GM18870 (cell line): ENCODE results near the gene TMEM255B.

Source experiments
- ATAC-seq: cut with Tn5 transposase; IDR thresholded peaks from one replicate; pipeline ENCODE4 v1.9.1; 2021; ENCODE audit warnings: moderate library complexity; ENCODE audit not compliant: unreplicated experiment

TMEM255B gene

DNA sequence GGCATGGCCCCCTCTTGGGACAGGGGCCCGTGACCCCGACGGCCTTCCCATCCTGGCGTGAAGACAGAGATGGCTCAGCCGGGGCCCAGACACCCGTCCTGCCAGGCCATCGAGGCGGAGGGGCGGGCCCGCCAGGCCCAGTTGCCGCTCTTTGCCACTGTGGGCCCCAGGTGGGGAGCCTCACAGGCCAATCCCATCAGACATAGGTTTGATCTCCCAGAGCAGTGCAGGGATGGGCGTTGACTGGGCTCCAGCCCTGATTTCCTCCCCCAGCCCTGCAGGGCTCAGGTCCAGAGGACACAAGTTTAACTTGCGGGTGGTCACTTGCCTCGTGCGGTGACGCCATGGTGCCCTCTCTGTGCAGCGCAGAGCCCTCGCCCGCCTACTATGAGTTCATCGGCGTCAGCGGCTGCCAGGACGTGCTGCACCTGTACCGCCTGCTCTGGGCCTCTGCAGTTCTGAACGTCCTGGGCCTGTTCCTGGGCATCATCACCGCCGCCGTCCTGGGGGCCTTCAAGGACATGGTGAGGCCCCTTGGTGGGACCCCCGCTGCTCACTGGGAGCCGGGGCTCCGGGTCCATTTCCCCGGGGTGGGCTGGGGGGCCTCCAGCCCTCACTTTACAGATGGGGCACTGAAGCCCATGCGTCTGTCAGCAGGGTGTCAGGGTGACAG is 42.4 kb downstream of the TMEM255B start:
- ATAC-seq = no peak

DNA sequence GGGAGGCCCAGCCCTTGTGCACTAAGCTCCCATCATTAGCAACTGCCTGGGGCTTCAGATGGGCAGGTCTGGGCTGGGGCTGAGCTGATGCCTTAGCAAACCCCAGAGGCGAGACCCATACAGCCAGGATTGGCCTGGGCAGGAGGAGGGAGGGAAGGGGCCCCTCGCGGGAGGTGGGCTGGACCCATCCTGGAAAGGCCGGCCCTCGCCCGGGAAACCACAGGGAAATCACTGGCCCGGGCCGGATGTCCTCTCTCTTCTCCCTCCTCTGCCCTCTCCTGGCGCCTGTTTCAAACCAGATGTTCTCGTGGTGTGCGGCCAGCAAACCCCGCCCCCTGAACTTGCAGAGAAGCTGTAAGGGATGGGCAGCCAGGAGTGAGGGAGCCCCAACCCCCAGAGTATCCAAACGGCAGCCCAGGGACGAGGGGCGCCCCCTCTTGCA is 43.1 kb downstream of the TMEM255B start:
- no peak for ATAC-seq

DNA sequence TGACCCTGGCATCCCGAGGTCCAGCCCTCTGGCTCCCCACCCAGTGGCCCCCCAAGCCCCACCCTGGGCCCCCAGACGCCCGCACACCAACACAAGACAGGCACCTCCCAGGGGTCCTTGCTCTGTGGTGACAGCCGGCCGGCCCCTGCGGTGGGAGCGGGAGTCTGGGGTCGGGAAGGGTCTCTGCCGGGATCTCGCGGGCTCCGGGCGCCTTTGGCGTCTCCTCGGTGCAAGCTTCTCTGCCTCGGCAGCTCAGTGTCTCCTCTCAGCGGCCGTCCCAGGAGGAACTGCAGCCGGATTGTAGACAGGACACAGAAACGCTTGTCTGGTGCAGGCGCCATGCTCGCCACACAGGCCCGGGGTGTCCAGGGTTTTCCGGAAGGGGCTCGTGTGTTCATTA is 43.7 kb downstream of the TMEM255B start:
- ATAC-seq = no peak

GRCh38 chr13:113803409-113804016 is 44.5 kb downstream of the TMEM255B start:
- no peak for ATAC-seq

DNA sequence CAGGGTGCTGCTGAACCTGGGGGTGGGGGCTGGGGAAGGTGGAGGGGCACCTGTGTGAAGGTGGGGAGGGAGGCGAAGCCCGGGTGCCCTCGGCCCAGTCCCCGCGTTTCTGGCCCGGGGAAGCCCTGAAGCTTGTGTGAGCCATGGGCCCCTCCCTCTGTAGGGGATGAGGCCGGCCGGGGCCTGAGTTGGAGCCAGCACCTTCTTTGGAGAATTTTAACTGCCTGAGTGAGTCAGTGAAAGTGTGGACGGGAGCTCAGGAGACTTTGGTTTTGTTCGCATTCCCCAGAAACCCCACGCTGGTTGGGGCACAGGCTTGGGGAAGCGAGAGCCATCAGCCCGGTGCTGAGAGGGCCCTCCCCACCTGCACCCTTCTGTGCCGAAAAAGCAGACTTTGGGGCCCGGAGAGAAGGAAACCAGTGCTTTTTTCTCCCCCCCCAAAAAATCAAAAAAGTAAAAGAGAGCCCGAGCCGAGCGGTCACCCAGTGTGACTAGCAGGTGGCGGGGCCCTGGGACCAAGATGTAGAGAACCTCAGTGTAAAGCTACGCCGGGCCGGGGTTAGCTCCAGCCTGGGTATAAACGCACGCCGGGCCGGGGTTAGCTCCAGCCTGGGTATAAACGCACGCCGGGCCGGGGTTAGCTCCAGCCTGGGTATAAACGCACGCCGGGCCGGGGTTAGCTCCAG is 45.1 kb downstream of the TMEM255B start:
- no peak for ATAC-seq

- no peak for ATAC-seq
Measured at GRCh38 chr13:113804703-113805430, 45.8 kb downstream of the TMEM255B start.

DNA sequence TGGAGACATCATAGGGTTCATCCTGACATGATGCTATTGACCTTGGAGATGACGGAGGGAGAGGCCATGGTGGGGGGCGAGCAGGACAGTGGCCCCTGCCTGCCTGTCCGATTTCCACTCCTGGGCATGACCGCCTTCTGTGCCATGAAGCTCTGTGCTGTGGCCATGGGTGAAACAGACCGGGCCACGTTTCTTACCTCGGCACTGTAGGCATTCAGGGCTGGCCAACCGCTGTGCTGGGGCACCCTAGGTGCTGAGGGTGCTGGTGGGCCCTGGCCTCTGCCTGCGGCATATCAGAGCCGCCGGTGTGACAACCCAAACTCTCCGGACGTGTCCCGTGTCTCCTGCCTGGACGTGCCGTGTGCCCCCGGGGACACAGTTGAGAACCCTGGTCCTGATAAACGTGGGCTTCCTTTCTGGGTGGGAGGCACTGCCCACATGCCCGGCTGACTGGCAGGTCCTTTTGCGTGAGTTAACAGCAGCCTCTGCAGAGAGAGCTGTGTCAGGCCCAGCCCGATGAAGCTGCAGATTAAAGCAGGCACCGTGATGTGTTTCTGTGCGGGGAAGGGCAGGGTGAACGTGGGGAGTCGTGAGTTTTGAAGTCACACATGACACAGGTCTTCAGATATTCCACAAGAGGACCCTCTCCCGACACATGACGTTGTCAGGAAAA is 46.5 kb downstream of the TMEM255B start:
- no peak for ATAC-seq

GRCh38 chr13:113806104-113806471 is 47.1 kb downstream of the TMEM255B start:
- no peak for ATAC-seq

GRCh38 chr13:113806526-113806925 is 47.5 kb downstream of the TMEM255B start:
- ATAC-seq = no peak

GRCh38 chr13:113808058-113808834 is 49.2 kb downstream of the TMEM255B start:
- ATAC-seq = no peak

- ATAC-seq = no peak
Measured at GRCh38 chr13:113809934-113810333, 50.9 kb downstream of the TMEM255B start.

DNA sequence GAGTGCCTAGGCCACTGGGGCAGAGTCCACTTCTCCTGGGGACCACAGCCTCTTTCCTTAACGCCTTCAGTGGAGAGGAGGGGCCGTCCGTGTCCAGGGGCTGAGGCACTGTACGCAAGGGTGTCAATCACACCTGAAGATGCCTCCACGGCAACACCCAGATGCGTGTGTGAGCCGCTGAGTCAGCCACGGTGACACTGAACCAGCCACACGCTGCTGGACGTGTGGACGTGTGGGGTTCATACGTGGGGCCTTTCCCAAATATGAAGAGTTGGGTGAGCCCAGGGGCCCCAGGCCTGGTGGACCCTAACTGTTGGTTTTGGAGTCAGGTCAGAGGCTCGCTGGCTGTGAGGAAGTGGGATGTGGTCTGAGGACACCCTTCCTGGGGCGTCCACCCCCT is 51.6 kb downstream of the TMEM255B start:
- ATAC-seq = no peak

DNA sequence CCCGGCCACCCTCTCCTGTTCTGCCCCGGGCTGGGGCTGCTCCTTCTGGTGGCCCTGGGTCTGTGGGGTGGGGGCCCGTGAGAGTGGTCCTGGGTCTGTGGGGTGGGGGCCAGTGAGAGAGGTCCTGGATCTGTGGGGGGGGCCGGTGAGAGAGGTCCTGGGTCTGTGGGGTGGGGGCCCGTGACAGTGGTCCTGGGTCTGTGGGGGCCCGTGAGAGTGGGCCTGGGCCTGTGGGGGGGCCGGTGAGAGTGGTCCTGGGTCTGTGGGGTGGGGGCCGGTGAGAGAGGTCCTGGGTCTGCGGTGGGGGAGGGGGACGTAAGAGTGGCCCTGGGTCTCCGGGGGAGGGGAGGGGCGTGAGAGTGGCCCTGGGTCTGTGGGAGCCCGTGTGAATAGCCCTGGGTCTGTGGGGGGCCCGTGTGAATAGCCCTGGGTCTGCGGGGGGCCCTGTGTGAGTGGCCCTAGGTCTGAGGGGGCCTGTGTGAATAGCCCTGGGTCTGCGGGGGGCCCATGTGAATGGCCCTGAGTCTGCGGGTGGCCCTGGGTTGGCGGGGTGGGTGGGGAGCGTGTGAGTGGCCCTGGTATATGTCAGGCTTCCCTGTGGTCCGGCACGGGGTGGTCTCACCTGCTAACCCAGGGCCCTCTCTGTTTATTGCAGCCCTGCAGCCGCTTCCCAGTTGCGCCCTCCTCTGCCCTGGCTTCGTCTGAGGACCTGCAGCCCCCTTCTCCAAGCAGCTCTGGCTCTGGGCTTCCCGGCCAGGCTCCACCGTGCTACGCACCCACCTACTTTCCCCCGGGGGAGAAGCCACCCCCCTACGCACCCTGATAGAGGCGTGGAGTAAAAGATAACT is 52.3 kb downstream of the TMEM255B start:
- ATAC-seq = no peak

- ATAC-seq = no peak
Measured at GRCh38 chr13:113812178-113813040, 53.4 kb downstream of the TMEM255B start.

DNA sequence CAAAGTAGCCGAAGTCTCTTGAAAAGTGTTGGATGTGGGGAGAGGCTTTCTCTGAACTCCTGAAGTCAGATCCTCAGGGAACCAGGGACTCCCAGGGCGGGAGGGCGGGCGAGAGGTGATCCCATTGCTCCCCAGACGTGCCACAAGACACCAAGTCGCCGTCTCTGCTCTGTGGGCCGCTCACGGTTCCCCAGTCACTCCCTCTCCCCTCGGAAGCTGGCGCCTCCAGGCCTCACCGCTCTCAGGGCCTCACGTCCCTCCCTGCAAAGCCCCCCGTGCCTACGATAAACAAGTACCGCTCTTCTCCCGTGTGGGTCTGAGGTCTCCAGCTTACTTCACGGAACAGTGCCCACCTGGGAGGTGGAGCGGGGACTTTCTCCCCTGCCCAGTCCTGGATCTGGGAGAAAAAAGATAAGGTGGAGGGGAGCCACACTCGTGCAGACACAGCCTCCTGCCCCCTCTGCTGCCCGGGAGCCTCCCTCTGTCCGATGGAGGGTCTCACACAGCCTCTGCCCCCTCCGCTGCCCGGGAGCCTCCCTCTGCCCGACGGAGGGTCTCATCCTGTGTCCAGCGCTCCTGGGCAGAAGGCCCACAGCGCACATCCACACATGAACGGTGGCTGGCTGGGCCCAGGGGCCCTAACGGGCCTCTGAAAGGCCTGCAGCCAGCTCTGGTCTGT is 54.2 kb downstream of the TMEM255B start:
- no peak for ATAC-seq

DNA sequence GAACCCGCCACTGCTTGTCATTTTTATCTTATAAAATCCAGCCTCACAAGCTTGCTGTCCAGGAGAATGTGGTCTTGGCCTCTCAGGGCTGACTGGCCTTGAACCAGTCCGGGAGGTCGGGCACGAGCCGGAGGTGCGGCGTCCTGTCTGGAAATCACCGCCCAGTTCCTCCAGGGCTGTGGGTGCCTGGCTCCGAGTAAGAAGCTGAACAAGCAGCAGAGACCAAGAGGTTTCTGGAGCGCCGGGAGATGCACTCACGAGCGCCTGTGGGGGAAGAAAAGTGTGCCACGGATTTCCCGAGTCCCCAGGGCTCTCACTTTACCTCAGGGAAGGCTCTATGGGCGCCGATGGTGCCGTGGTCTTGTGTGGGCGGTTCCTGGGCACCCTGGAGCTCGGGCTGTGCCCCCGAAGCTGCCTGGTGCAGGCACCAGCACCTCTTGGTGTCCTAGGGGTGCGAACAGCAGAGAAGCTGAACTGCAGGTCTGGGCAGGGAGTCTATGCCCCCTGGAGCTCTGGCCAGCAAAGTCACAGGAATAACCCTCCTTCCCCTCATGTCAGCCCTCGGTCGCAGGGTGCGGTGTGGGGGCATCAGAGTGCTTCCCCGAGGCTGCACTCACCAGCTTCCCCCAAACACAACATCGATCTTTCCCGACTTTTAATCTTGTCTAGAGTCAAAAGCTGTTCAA is 54.9 kb downstream of the TMEM255B start:
- no peak for ATAC-seq

DNA sequence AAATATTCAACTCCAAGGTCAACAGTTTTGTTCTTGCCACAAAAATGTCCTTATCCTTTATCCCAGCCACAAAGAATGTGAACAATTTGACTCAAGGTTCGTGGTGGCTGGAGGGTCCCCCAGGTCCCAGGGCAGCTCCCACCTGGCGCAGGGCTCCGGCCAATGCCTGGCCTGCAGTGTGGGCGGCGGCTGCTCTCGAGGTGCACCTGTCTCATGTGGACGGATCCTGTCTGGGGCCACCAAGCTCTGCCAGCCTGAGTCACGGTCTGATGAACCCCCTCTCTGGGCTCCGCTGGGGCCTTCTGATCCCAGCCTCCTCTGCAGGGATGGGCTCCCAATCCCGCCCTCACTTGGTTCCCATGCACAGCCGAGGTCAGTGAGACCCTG is 55.4 kb downstream of the TMEM255B start:
- ATAC-seq = no peak
